K562 (cell line): ENCODE measurements around the gene STT3B. TPM values are rescaled to one million over a fixed set of nuclear protein-coding genes. Genes with fewer than 3 reads are reported as not detected.

Experiments used
- ATAC-seq: fragments of 200-7000 bp; cut with Tn5 transposase; 3 replicates; pipeline ENCODE4 v1.9.1; 2020; ENCODE audit warnings: moderate library complexity
- BruUV-seq: library from RNA; stranded (reverse); fragments of 400-500 nt; replicated peaks from 2 replicates; lab custom pipeline; 2021; lab: Mats Ljungman, UMichigan
- CTCF ChIA-PET: fragments of 300-600 bp; formaldehyde crosslinking; extraction: SDS; loops from one replicate; lab custom pipeline; 2021; ENCODE audit warnings: low intra/inter-chr PET ratio; lab: Yijun Ruan, JAX
- POLR2A ChIA-PET: fragments of 300-600, 350-650 bp; sonication (Branson Sonifier 250); formaldehyde crosslinking; extraction: SDS; loops from one replicate; lab custom pipeline; 2021; ENCODE audit warnings: antibody characterized with exemption, inconsistent platforms; lab: Yijun Ruan, JAX
- DNase-seq, 4 experiments: peaks; one replicate each; pipeline versions ENCODE4 v3.0.0 to v3.0.0-alpha.2; 2011 to 2018; ENCODE audit warnings: low spot score in 3 of 4, mixed read lengths in 3 of 4; ENCODE audit errors: extremely low read depth in 1 of 4
- FAIRE-seq: peaks from 2 replicates; lab custom pipeline; 2011; peaks lifted over from hg19 to GRCh38; lab: Jason Lieb, UNC
- H2AFZ ChIP-seq: 2 replicates; pipeline ENCODE4 v1.6.0; 2011; ENCODE audit warnings: low read depth, low read length, control low read depth, inconsistent platforms
- H3K27ac ChIP-seq: fragments of 200-600 bp; 3 replicates; pipeline ENCODE4 v1.8.0; 2011; ENCODE audit warnings: low read depth, mild to moderate bottlenecking, control low read depth, inconsistent platforms, low read length, moderate library complexity, mixed read lengths; ENCODE audit errors: extremely low read depth
- H3K27me3 ChIP-seq, 2 experiments: fragments of 300-600 bp in 1 of 2; 2 replicates in 1 of 2; 3 replicates in 1 of 2; pipeline versions ENCODE4 v1.6.0 to v1.8.0; 2011; ENCODE audit warnings: inconsistent platforms in 2 of 2, low read length in 2 of 2, mild to moderate bottlenecking in 1 of 2, mixed read lengths in 1 of 2, moderate library complexity in 1 of 2; ENCODE audit not compliant: control insufficient read depth in 2 of 2, insufficient read depth in 2 of 2
- H3K36me3 ChIP-seq: fragments of 300-600 bp; 3 replicates; pipeline ENCODE4 v1.8.0; 2011; ENCODE audit warnings: mild to moderate bottlenecking, low read length, inconsistent platforms; ENCODE audit not compliant: control insufficient read depth, insufficient read depth
- H3K4me1 ChIP-seq, 2 experiments: fragments of 200-600 bp in 1 of 2; replicated peaks in 1 of 2; 2 replicates in 1 of 2; 3 replicates in 1 of 2; pipeline versions ENCODE4 v1.5.1 to v1.8.0; 2011; ENCODE audit warnings: inconsistent platforms in 2 of 2, low read length in 2 of 2, mild to moderate bottlenecking in 1 of 2, mixed read lengths in 1 of 2, moderate library complexity in 1 of 2; ENCODE audit not compliant: control insufficient read depth in 2 of 2, insufficient read depth in 2 of 2
- H3K4me2 ChIP-seq: 2 replicates; pipeline ENCODE4 v1.6.1; 2011; ENCODE audit warnings: low read length, control low read depth, inconsistent platforms, mixed read lengths; ENCODE audit not compliant: insufficient read depth
- H3K4me3 ChIP-seq: fragments of 200-600 bp; sonication (generic), shearing (Covaris generic); 2 replicates; pipeline ENCODE4 v1.5.1; 2016; ENCODE audit warnings: control low read depth, inconsistent platforms
- H3K79me2 ChIP-seq: fragments of 200-600 bp; 3 replicates; pipeline ENCODE4 v1.8.0; 2011; ENCODE audit warnings: low read length, inconsistent platforms; ENCODE audit not compliant: control insufficient read depth, insufficient read depth
- H3K9ac ChIP-seq, 2 experiments: 2 replicates each; pipeline versions ENCODE4 v1.6.0 to v1.6.1; 2011; ENCODE audit warnings: low read depth in 2 of 2, low read length in 2 of 2, control low read depth in 1 of 2, inconsistent platforms in 1 of 2, mild to moderate bottlenecking in 1 of 2, mixed read lengths in 1 of 2; ENCODE audit not compliant: insufficient read depth in 1 of 2
- H3K9me1 ChIP-seq: one replicate; pipeline ENCODE4 v1.6.0; 2011; ENCODE audit warnings: inconsistent platforms, mild to moderate bottlenecking, low read length, moderate library complexity; ENCODE audit not compliant: control insufficient read depth, insufficient read depth
- H3K9me3 ChIP-seq: replicated peaks from 2 replicates; pipeline ENCODE4 v1.5.1; 2011; ENCODE audit warnings: low read depth, low read length, inconsistent platforms; ENCODE audit not compliant: control insufficient read depth, insufficient read depth
- H4K20me1 ChIP-seq: replicated peaks from 2 replicates; pipeline ENCODE4 v1.6.1; 2011; ENCODE audit warnings: low read length, inconsistent platforms, mixed read lengths; ENCODE audit not compliant: control insufficient read depth, insufficient read depth
- ARID1B ChIP-seq: fragments of 450-650 bp; IDR thresholded peaks from 2 replicates; pipeline ENCODE4 v1.6.1; 2016; ENCODE audit warnings: antibody characterized with exemption, mild to moderate bottlenecking, inconsistent platforms
- CCAR2 ChIP-seq: fragments of 200-400 bp; formaldehyde crosslinking; IDR thresholded peaks from 2 replicates; pipeline ENCODE4 v1.6.1; 2017; ENCODE audit warnings: mild to moderate bottlenecking, low read depth, low read length
- CHD1 ChIP-seq: fragments of 200-600 bp; sonication (generic); IDR thresholded peaks from one replicate; pipeline ENCODE4 v1.6.1; 2012; ENCODE audit warnings: mild to moderate bottlenecking, moderate library complexity, low read length, inconsistent platforms
- CREBBP ChIP-seq: IDR thresholded peaks from one replicate; pipeline ENCODE4 v1.6.1; 2012; ENCODE audit warnings: low read depth, mild to moderate bottlenecking, control low read depth, inconsistent platforms, low read length
- DIDO1 ChIP-seq: fragments of 450-650 bp; IDR thresholded peaks from 2 replicates; pipeline ENCODE4 v1.6.1; 2016; ENCODE audit warnings: low read depth, missing biosample characterization, missing genetic modification characterization
- ETV1 ChIP-seq: fragments of 450-650 bp; conservative IDR thresholded peaks from 2 replicates; pipeline ENCODE4 v1.6.1; 2016; ENCODE audit warnings: missing genetic modification characterization, control low read depth, low read depth, missing compliant biosample characterization
- NELFE ChIP-seq: IDR thresholded peaks from 2 replicates; pipeline ENCODE4 v1.6.1; 2011; ENCODE audit warnings: mild to moderate bottlenecking; ENCODE audit not compliant: insufficient read depth, insufficient read length
- PCBP1 ChIP-seq: fragments of 200-400 bp; formaldehyde crosslinking; IDR thresholded peaks from 2 replicates; pipeline ENCODE4 v1.6.1; 2018; ENCODE audit warnings: mild to moderate bottlenecking, low read depth, low read length; ENCODE audit not compliant: poor library complexity, severe bottlenecking
- PRDM10 ChIP-seq: fragments of 450-650 bp; IDR thresholded peaks from 2 replicates; pipeline ENCODE4 v1.6.1; 2018; ENCODE audit not compliant: partially characterized antibody
- SLC30A9 ChIP-seq: fragments of 250-450 bp; sonication (Bioruptor Pico); IDR thresholded peaks from 2 replicates; pipeline ENCODE4 v1.8.0; 2022; ENCODE audit warnings: mild to moderate bottlenecking, moderate library complexity
- SMARCC2 ChIP-seq: fragments of 450-650 bp; IDR thresholded peaks from 2 replicates; pipeline ENCODE4 v1.6.1; 2017; ENCODE audit warnings: antibody characterized with exemption, moderate library complexity, mild to moderate bottlenecking, low read depth
- SP2 ChIP-seq: IDR thresholded peaks from 2 replicates; pipeline ENCODE4 v1.6.1; 2011; ENCODE audit warnings: mild to moderate bottlenecking, low read depth, low read length, moderate library complexity; ENCODE audit not compliant: poor library complexity, severe bottlenecking; ENCODE audit errors: extremely low read depth
- SRSF9 ChIP-seq: fragments of 200-400 bp; formaldehyde crosslinking; IDR thresholded peaks from 2 replicates; pipeline ENCODE4 v1.6.1; 2017; ENCODE audit warnings: low read depth, low read length, borderline replicate concordance
- ZBTB12 ChIP-seq: fragments of 250-450 bp; sonication (Bioruptor Pico); IDR thresholded peaks from 2 replicates; pipeline ENCODE4 v1.4.0; 2020
- ZFX ChIP-seq: sonication (generic); formaldehyde crosslinking; IDR thresholded peaks from 2 replicates; pipeline ENCODE4 v1.8.0; 2022; ENCODE audit warnings: mild to moderate bottlenecking, missing genetic modification reagents, moderate library complexity
- ZKSCAN1 ChIP-seq: fragments of 150-350 bp; IDR thresholded peaks from 2 replicates; pipeline ENCODE4 v1.6.1; 2016; ENCODE audit warnings: low read depth, low read length
- ZNF134 ChIP-seq: fragments of 250-450 bp; sonication (Bioruptor Pico); conservative IDR thresholded peaks from 2 replicates; pipeline ENCODE4 v1.4.0; 2020
- ZNF165 ChIP-seq: fragments of 250-450 bp; sonication (Bioruptor Pico); IDR thresholded peaks from 2 replicates; pipeline ENCODE4 v1.4.0; 2020; ENCODE audit warnings: borderline replicate concordance
- ZSCAN32 ChIP-seq: fragments of 450-650 bp; formaldehyde crosslinking; IDR thresholded peaks from 2 replicates; pipeline ENCODE4 v1.4.0; 2020; ENCODE audit warnings: mild to moderate bottlenecking, moderate library complexity
- WGBS: fragments of 100-300 bp; shearing (Covaris generic); methylation state at CpG from one replicate; pipeline ENCODE4 v1.1.6; 2016; ENCODE audit warnings: low coverage, mixed read lengths; ENCODE audit not compliant: insufficient coverage; ENCODE audit errors: missing lambda C conversion rate; 5-methylcytosine and 5-hydroxymethylcytosine counted together
- in situ Hi-C: fragments of 300-500 bp; cut with MboI; formaldehyde crosslinking; loops from 4 replicates; pipeline ENCODE4 v1.15.0; 2018; ENCODE audit warnings: inconsistent platforms, mixed read lengths
- intact Hi-C: fragments of 100-400 bp; cut with micrococcal nuclease; formaldehyde crosslinking; loops from 2 replicates; pipeline ENCODE4 v1.14.2; 2022
- polyA plus RNA-seq, 8 experiments: library from polyadenylated mRNA; depleted of rRNA in 4 of 8; stranded (reverse) in 5 of 8; unstranded in 3 of 8; fragments of >200 nt; fragmentation: Nextera tagmentation in 2 of 8; fragmentation: Illumina TruSeq in 1 of 8; extraction: Ambion mirVana in 2 of 8; extraction: Trizol in 1 of 8; gene quantifications; 2 replicates each; pipeline versions ENCODE4 v1.2.1 to v1.2.3, GENCODE V29; 2011 to 2014; ENCODE audit warnings: inconsistent platforms in 1 of 8, missing spikeins in 1 of 8
- total RNA-seq, 7 experiments: library from RNA; depleted of rRNA in 6 of 7; stranded (reverse); fragments of >200 nt in 6 of 7; fragmentation: Illumina TruSeq in 2 of 7; extraction: Trizol in 2 of 7; gene quantifications; 2 replicates each; pipeline versions ENCODE4 v1.2.1 to v1.2.3, GENCODE V29; 2011 to 2021; ENCODE audit warnings: low replicate concordance in 1 of 7

The STT3B gene
- total and polyA plus RNA-seq, 9 of the 15 experiments (the other 6 are each of a cell fraction or from before 2014, with no cell fraction given): 22.4 to 147 (median 100) TPM

GRCh38 chr3:31534065-31534425 lies 1.3 kb downstream of the STT3B start (continued):
- TF ChIP-seq ARID1B (peak; percentile 16; the same call in 1 of the 2 replicates), CHD1 (peak; percentile 2), ZNF165 (CRISPR knock-in tag) (no peak), CREBBP (no peak), ZNF134 (CRISPR knock-in tag) (no peak), PRDM10 (peak; percentile 21)

GRCh38 chr3:31536497-31536896 lies 3.8 kb downstream of the STT3B start:
- DNase-seq (no peak), ATAC-seq (no peak), FAIRE-seq (peak; percentile 52)
- H3K79me2 ChIP-seq: peaks cover 92% of the 10 kb centered on the region
- peaks cover 12 to 28% of the 10 kb centered on the region in 2 experiments for H3K4me1 ChIP-seq
- no peaks in the 10 kb centered on the region for H3K27me3 ChIP-seq
- H3K4me2 ChIP-seq: peak overlapping the region; percentile 15; the same call in 1 of the 2 replicates
- no peak overlapping the region for H3K4me3 ChIP-seq
- in situ Hi-C loops: no loop called here
- no peak overlapping the region for H3K9ac ChIP-seq
- intact Hi-C loops: no loop called here
- ChIA-PET POLR2A (interaction anchor here (0.7 to 2.6 kb wide), 5 partner anchors 9 to 84 kb away, joined by 3 to 19 read pairs (median 3); no protein-coding TSS in a partner anchor), CTCF (no interaction called here)
- WGBS: 7% methylated on average over 2 of the region's 2 CpGs
- H3K36me3 ChIP-seq: peaks cover 17% of the 10 kb centered on the region
- no peaks in the 10 kb centered on the region for H3K9me1 ChIP-seq
- no peaks in the 10 kb centered on the region for H3K9me3 ChIP-seq
- BruUV-seq: no TSS peak
- no peak overlapping the region for H3K27ac ChIP-seq
- H4K20me1 ChIP-seq: peaks cover 52% of the 10 kb centered on the region
- H2AFZ ChIP-seq: no peak overlapping the region
- TF ChIP-seq PCBP1: no peak
- no peak for TF ChIP-seq ZFX (CRISPR knock-in tag)
- TF ChIP-seq DIDO1 (tag): no peak
- no peak for TF ChIP-seq CCAR2
- TF ChIP-seq ZKSCAN1: no peak
- TF ChIP-seq SRSF9: no peak
- TF ChIP-seq SLC30A9 (CRISPR knock-in tag): no peak
- TF ChIP-seq ZSCAN32 (CRISPR knock-in tag): no peak
- no peak for TF ChIP-seq SMARCC2
- TF ChIP-seq ETV1: no peak
- no peak for TF ChIP-seq ZBTB12 (CRISPR knock-in tag)
- TF ChIP-seq SP2: no peak
- TF ChIP-seq NELFE: no peak
